GM19238 (cell line): ENCODE results near the gene KIAA1958.
"Not testable (repeated sequence)": the region's sequence is repeated elsewhere in the genome, so short reads cannot be mapped to it uniquely, and the experiment has no call there.

Source experiments
- DNase-seq: peaks from one replicate; pipeline ENCODE4 v3.0.0; 2011; ENCODE audit warnings: low spot score; ENCODE audit not compliant: insufficient read length

KIAA1958 gene

GRCh38 chr9:112555101-112555643 lies 68.5 kb downstream of the KIAA1958 start:
- no peak for DNase-seq

DNA sequence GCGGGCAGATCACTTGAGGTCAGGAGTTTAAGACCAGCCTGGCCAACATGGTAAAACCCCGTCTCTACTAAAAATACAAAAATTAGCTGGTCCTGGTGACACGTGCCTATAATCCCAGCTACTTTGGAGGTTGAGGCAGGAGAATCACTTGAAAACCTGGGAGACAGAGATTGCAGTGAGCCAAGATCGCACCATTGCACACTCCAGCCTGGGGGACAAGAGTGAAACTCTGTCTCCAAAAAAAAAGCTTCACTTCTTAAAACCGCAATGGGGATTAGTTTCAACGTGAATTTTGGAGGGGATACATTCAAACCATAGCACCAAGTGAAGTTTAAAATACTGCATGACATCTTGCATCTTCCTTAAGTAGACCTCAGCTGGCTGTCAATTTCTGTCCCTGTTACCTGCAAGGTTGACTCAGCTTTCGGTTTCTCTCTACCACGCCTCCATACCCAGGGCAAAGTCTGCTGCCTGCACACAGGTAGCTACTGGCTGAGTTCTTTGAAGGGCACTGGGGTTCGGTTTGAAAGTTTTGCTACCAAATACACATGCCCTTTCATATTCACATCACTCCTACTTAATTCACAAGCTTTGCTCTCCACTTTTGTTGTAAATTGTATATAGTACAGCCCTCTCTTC lies 69.3 kb downstream of the KIAA1958 start:
- no peak for DNase-seq

- no peak for DNase-seq
Measured at GRCh38 chr9:112556497-112557442, 70.1 kb downstream of the KIAA1958 start.

DNA sequence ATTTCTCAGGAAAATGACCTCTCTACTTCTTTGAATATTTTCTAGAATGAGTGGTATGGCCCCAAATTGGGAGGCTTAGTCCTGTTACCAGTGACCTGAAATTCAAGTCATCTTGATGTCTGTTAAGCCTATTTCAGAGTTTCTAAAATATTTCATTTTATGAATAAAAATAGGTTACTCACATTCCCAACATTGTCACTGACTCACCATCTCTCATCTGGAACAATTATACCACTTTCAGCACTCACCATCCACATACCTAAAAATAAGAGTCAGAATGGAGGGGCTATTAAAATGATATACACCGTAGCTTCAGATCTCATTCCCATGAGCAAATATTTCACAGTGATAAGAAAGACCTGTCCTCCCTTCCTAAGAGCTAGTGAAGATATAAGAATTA lies 71.8 kb downstream of the KIAA1958 start:
- no peak for DNase-seq

DNA sequence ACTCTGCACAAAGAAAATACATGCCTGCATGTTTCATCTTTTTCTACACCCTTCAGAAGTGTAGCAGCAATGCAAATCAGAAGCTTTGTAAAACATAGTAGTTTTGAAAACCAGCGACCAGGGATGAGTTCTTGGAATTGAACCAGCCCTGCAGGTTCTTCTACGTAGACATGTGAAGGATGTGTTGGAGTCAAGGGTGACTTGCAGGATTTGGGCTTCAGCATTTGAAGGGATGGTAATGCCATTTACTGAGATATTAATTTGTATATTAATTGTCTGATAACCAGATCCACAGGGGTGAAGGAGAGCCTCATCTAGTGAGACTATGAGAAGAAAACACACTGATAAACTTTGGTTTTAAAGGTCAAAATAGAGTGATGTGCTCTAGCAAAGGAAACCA lies 72.4 kb downstream of the KIAA1958 start:
- no peak for DNase-seq

DNA sequence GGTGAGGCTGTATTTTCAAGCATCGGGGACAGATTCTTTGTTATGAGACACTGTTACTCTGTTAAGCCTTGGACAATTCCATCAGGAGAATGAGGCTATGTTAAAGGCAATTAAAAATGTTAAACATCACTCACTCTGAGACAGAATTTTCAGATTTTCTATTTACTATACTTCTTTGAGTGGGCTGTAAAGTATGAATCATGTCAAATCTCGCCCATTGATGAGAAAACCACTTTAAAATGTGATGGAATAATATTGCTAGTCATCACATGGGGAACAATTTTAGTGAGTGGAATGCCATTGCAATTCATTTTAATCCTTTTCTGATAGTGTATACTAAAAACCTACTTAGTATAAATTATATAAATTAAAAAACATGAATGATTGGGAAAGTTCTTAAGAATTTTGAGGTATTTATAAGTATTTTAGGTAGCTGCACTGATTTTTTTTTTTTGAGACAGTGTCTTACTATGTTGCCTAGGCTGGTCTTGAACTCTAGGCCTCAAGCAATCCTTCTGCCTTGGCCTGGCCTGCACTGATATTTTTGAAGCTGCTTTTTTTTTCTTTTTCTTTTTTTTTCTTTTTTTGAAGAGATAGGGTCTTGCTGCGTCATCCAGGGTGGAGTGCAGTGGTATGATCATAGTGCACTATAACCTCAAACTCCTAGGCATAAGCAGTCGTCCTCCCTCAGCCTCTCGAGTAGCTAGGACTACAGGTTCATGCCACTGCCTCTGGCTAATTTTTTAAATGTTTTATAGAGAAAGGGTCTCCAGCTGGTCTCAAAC lies 73.2 kb downstream of the KIAA1958 start:
- DNase-seq = no peak

- DNase-seq = no peak
Measured at GRCh38 chr9:112562235-112562958, 75.8 kb downstream of the KIAA1958 start.

GRCh38 chr9:112569186-112569585 lies 82.6 kb downstream of the KIAA1958 start:
- no peak for DNase-seq

DNA sequence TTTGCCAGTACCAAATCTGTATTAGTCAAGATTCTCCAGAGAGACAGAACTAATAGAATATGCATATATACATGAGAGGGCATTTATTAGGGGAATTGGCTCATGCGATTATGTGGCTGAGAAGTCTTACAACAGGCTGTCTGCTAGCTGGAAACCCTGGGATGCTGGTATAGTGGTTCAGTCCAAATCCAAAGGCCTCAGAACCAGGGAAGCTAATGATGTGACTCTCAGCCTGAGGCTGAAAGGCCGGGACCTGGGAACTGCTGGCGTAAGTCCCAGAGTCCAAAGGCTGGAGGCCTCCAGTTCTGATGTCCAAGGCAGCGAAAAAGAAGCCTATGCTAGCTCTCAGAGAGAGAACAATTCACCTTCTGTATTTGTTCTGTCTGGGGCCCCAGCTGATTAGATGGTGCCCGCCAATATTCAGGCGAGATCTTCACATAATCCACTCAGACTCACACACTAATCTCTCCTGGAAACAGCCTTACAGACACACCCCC lies 84.1 kb downstream of the KIAA1958 start:
- DNase-seq = no peak

- DNase-seq = no peak
Measured at GRCh38 chr9:112571624-112572355, 85.2 kb downstream of the KIAA1958 start.

- DNase-seq = no peak
Measured at GRCh38 chr9:112572416-112572815, 85.8 kb downstream of the KIAA1958 start.

- DNase-seq = no peak
Measured at GRCh38 chr9:112574008-112574407, 87.4 kb downstream of the KIAA1958 start.

DNA sequence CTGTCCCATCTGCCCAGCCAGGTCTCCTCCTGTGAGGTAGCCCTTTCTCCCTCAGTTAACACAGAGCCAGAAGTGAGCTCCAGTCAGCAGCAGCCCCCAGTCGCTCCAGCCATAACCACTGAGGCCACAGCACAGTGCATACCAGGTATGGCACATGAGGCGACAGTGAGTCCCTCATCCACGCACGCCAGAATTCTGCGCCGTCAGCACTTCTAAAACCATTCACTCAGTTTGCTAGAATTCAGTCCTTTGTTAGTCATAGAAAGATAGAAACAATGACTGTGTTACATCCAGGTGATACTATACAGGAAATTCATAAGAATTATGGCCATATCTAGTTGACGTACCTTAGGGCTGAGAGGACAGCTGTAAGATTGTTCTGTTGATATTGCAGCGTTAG lies 88.5 kb downstream of the KIAA1958 start:
- DNase-seq = no peak

GRCh38 chr9:112581469-112582176 lies 95.0 kb downstream of the KIAA1958 start:
- DNase-seq = no peak

DNA sequence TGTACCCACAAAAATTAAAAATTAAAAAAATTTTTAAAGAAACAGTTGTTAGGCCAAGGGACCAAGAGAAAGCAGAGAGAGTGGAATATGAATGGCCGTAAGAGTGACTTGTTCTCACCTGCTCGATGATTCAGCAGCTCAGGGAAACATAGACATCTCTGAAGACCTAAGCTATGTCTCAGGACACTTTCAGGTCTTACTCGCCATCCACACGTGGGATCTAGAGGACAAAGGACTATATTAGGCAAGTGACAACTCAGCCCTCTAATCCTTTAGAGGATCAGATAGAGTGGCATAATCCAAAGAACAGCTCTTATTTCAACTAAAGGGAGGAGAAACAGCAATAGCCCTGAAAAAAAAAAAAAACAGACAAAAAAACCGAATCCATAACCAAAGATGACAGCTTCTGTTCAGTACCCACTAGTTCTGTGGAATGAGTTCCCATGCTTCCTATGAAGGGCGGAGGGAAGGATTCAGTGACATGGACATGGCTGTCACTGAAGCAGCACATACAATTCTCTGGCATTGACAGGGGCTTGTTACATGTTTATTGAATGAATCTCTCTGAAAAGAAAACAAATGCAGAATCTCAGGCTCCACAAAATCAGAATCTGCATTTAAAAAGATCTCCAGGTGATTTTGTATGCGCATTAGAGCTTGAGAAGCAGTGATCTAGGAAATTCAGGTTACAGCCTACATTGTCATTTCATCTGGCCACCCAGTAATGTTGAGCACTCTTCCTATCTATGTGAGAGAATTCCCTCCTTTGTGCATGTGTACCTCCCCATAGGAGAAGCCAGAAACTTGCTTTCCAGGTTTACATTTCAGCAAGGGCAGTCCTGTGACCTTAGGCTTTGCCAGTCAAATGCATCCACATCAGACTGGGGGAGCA lies 96.0 kb downstream of the KIAA1958 start:
- DNase-seq = no peak

- DNase-seq = no peak
Measured at GRCh38 chr9:112586599-112587155, 100.0 kb downstream of the KIAA1958 start.

DNA sequence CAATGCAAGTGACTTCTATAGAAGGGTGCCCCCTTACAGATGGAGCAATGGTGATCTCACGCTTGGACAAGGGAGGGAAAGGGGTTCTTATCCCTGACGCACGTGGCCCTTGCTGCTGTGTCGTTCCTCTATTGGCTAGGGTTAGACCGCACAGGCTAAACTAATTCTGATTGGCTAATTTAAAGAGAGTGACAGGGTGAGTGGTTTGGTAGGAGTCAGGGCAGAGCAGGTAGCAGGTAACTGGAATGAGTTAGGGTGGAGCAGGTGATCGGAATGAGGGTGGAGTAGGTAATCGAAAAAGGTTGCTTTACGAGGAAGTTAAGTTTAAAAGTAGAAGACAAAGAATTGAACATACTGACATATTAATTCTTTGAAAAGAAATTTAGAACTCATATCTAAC lies 105.2 kb downstream of the KIAA1958 start:
- not testable (repeated sequence) for DNase-seq

GRCh38 chr9:112599732-112600131 lies 113.1 kb downstream of the KIAA1958 start:
- DNase-seq = no peak
